Neural cell (in vitro differentiated cells): ENCODE data around the gene MIF. TPM values are rescaled to one million over a fixed set of nuclear protein-coding genes. Genes with fewer than 3 reads are reported as not detected.
"Not testable (repeated sequence)": the region's sequence is repeated elsewhere in the genome, so short reads cannot be mapped to it uniquely, and the experiment has no call there.

Experiments
- H2AFZ ChIP-seq: fragments of 200-600, 300-800 bp; sonication (generic), shearing (Covaris generic); 2 replicates; pipeline ENCODE4 v1.6.0; 2014; ENCODE audit warnings: low read depth, mild to moderate bottlenecking, antibody characterized with exemption, low read length, moderate library complexity
- H3F3A ChIP-seq: fragments of 200-600 bp; shearing (Covaris generic); 2 replicates; pipeline ENCODE4 v1.6.1; 2016; ENCODE audit warnings: mild to moderate bottlenecking, moderate library complexity, mixed read lengths, antibody characterized with exemption, low read length; ENCODE audit not compliant: insufficient read depth, poor library complexity, severe bottlenecking
- H3K27ac ChIP-seq: fragments of 200-600, 300-800 bp; sonication (generic), shearing (Covaris generic); 2 replicates; pipeline ENCODE4 v1.5.1; 2014; ENCODE audit warnings: mild to moderate bottlenecking, low read length, moderate library complexity
- H3K27me3 ChIP-seq: fragments of 300-800, 200-600 bp; sonication (generic), shearing (Covaris generic); 2 replicates; pipeline ENCODE4 v1.6.0; 2014; ENCODE audit warnings: mild to moderate bottlenecking, low read depth, low read length, moderate library complexity; ENCODE audit not compliant: insufficient read depth
- H3K36me3 ChIP-seq: fragments of 300-800, 200-600 bp; sonication (generic), shearing (Covaris generic); 2 replicates; pipeline ENCODE4 v1.5.1; 2014; ENCODE audit warnings: mild to moderate bottlenecking, antibody characterized with exemption, low read length, moderate library complexity; ENCODE audit not compliant: insufficient read depth
- H3K4me2 ChIP-seq: fragments of 300-800, 200-600 bp; sonication (generic), shearing (Covaris generic); 2 replicates; pipeline ENCODE4 v1.6.0; 2014; ENCODE audit warnings: mild to moderate bottlenecking, low read length
- H3K4me3 ChIP-seq: fragments of 300-800, 200-600 bp; sonication (generic), shearing (Covaris generic); 2 replicates; pipeline ENCODE4 v1.5.1; 2014; ENCODE audit warnings: mild to moderate bottlenecking, low read length, moderate library complexity
- H3K79me2 ChIP-seq: fragments of 200-600 bp; shearing (Covaris generic); replicated peaks from 2 replicates; pipeline ENCODE4 v1.6.0; 2014; ENCODE audit warnings: mild to moderate bottlenecking, low read length, moderate library complexity; ENCODE audit not compliant: insufficient read depth
- H3K9ac ChIP-seq: fragments of 300-800, 200-600 bp; sonication (generic), shearing (Covaris generic); 2 replicates; pipeline ENCODE4 v1.6.1; 2016; ENCODE audit warnings: mild to moderate bottlenecking, low read length, mixed read lengths
- H3K9me2 ChIP-seq: fragments of 200-600 bp; shearing (Covaris generic); 2 replicates; pipeline ENCODE4 v1.6.1; 2016; ENCODE audit warnings: mild to moderate bottlenecking, low read length, mixed read lengths; ENCODE audit not compliant: insufficient read depth
- H3K9me3 ChIP-seq: fragments of 200-600, 300-800 bp; sonication (generic), shearing (Covaris generic); 2 replicates; pipeline ENCODE4 v1.6.1; 2016; ENCODE audit warnings: mild to moderate bottlenecking, mixed run types, low read length, moderate library complexity, mixed read lengths
- H4K20me1 ChIP-seq: fragments of 200-600 bp; shearing (Covaris generic); 2 replicates; pipeline ENCODE4 v1.6.1; 2016; ENCODE audit warnings: mild to moderate bottlenecking, mixed run types; ENCODE audit not compliant: insufficient read depth
- CTCF ChIP-seq: fragments of 450-650 bp; IDR thresholded peaks from 2 replicates; pipeline ENCODE4 v1.5.1; 2014; ENCODE audit warnings: antibody characterized with exemption, mild to moderate bottlenecking, moderate library complexity; ENCODE audit not compliant: poor library complexity, severe bottlenecking
- EP300 ChIP-seq: fragments of 450-650 bp; conservative IDR thresholded peaks from 2 replicates; pipeline ENCODE4 v1.6.1; 2014; ENCODE audit warnings: antibody characterized with exemption, mild to moderate bottlenecking, moderate library complexity; ENCODE audit not compliant: poor library complexity, severe bottlenecking
- EZH2 ChIP-seq: fragments of 200-600, 300-800 bp; shearing (Covaris generic), sonication (generic); IDR thresholded peaks from 2 replicates; pipeline ENCODE4 v1.6.1; 2014; ENCODE audit warnings: antibody characterized with exemption, low read length, borderline replicate concordance, mild to moderate bottlenecking; ENCODE audit not compliant: insufficient read depth, poor library complexity, severe bottlenecking
- MXI1 ChIP-seq: fragments of 450-650 bp; conservative IDR thresholded peaks from 2 replicates; pipeline ENCODE4 v1.6.1; 2014; ENCODE audit warnings: antibody characterized with exemption, mild to moderate bottlenecking; ENCODE audit not compliant: poor library complexity, severe bottlenecking
- POLR2AphosphoS5 ChIP-seq: IDR thresholded peaks from 2 replicates; pipeline ENCODE4 v1.6.1; 2012
- RAD21 ChIP-seq: fragments of 450-650 bp; conservative IDR thresholded peaks from 2 replicates; pipeline ENCODE4 v1.6.1; 2014; ENCODE audit warnings: antibody characterized with exemption, mild to moderate bottlenecking, moderate library complexity
- REST ChIP-seq: IDR thresholded peaks from 2 replicates; pipeline ENCODE4 v1.6.1; 2012; ENCODE audit warnings: borderline replicate concordance
- SMC3 ChIP-seq: fragments of 450-650 bp; conservative IDR thresholded peaks from 2 replicates; pipeline ENCODE4 v1.6.1; 2014; ENCODE audit warnings: antibody characterized with exemption, mild to moderate bottlenecking, moderate library complexity; ENCODE audit not compliant: poor library complexity
- TAF1 ChIP-seq: IDR thresholded peaks from 2 replicates; pipeline ENCODE4 v1.6.1; 2012; ENCODE audit warnings: low read depth
- polyA plus RNA-seq: library from polyadenylated mRNA; depleted of rRNA; stranded (reverse); fragments of >200 nt; gene quantifications from 2 replicates; pipeline ENCODE4 v1.2.3, GENCODE V29; 2014

MIF gene
- polyA plus RNA-seq, 1 donor from 2014 or later = 369 TPM

GRCh38 chr22:23926561-23926960 lies 32.4 kb downstream of the MIF start:
- no peaks in the 10 kb centered on the region for H3K9me3 ChIP-seq
- H3K36me3 ChIP-seq = no peaks in the 10 kb centered on the region
- TF ChIP-seq SMC3 = no peak
- H3K79me2 ChIP-seq = no peaks in the 10 kb centered on the region
- no peaks in the 10 kb centered on the region for H4K20me1 ChIP-seq
- H3K4me3 ChIP-seq = no peak overlapping the region
- no peak overlapping the region for H2AFZ ChIP-seq
- no peaks in the 10 kb centered on the region for H3K9me2 ChIP-seq
- H3K27ac ChIP-seq = no peak overlapping the region
- no peak overlapping the region for H3K9ac ChIP-seq
- H3K4me2 ChIP-seq = no peak overlapping the region
- no peaks in the 10 kb centered on the region for H3K27me3 ChIP-seq
- H3F3A ChIP-seq = no peaks in the 10 kb centered on the region

GRCh38 chr22:23938328-23939016 lies 44.3 kb downstream of the MIF start:
- no peak for TF ChIP-seq SMC3
- no peak for TF ChIP-seq POLR2AphosphoS5
- TF ChIP-seq TAF1 = no peak
- no peak for TF ChIP-seq MXI1
- TF ChIP-seq EZH2 = no peak
- no peak for TF ChIP-seq RAD21
- Histone ChIP-seq H3K4me3 (no peak overlapping the region), H3K79me2 (no peaks in the 10 kb centered on the region), H4K20me1 (no peaks in the 10 kb centered on the region), H2AFZ (no peak overlapping the region), H3K36me3 (no peaks in the 10 kb centered on the region), H3K9me2 (no peaks in the 10 kb centered on the region), H3F3A (no peaks in the 10 kb centered on the region), H3K9ac (no peak overlapping the region), H3K4me2 (no peak overlapping the region), H3K27me3 (no peaks in the 10 kb centered on the region), H3K9me3 (no peaks in the 10 kb centered on the region), H3K27ac (no peak overlapping the region)

GRCh38 chr22:23939017-23939357 lies 44.8 kb downstream of the MIF start:
- Histone ChIP-seq H3K27me3 (no peaks in the 10 kb centered on the region), H3K4me2 (no peak overlapping the region), H3K27ac (no peak overlapping the region), H3K9me2 (no peaks in the 10 kb centered on the region), H3K4me3 (no peak overlapping the region), H3K79me2 (no peaks in the 10 kb centered on the region), H3F3A (no peaks in the 10 kb centered on the region), H3K36me3 (no peaks in the 10 kb centered on the region), H3K9me3 (no peaks in the 10 kb centered on the region), H2AFZ (no peak overlapping the region), H3K9ac (no peak overlapping the region), H4K20me1 (no peaks in the 10 kb centered on the region)
- TF ChIP-seq TAF1 = no peak
- TF ChIP-seq EZH2 = no peak
- TF ChIP-seq CTCF = no peak
- no peak for TF ChIP-seq REST
- TF ChIP-seq MXI1 = no peak
- no peak for TF ChIP-seq POLR2AphosphoS5
- no peak for TF ChIP-seq EP300
- no peak for TF ChIP-seq SMC3
- no peak for TF ChIP-seq RAD21

- not testable (repeated sequence) for H4K20me1 ChIP-seq, H3F3A ChIP-seq, H3K27me3 ChIP-seq, H3K9ac ChIP-seq, H3K4me3 ChIP-seq, H2AFZ ChIP-seq, H3K9me3 ChIP-seq, H3K27ac ChIP-seq, H3K36me3 ChIP-seq, H3K4me2 ChIP-seq, H3K79me2 ChIP-seq, H3K9me2 ChIP-seq
Measured at GRCh38 chr22:23940166-23940565, 46.0 kb downstream of the MIF start.
